Astrocyte (in vitro differentiated cells and primary cell): ENCODE measurements around the gene SPRED3. TPM values are rescaled to one million over a fixed set of nuclear protein-coding genes. Genes with fewer than 3 reads are reported as not detected.

Experiments
- DNase-seq: peaks from one replicate; pipeline ENCODE4 v3.0.0-alpha.2; 2010; ENCODE audit warnings: low read depth
- FAIRE-seq: peaks from 2 replicates; lab custom pipeline; 2011; peaks lifted over from hg19 to GRCh38; lab: Jason Lieb, UNC
- H2AFZ ChIP-seq: 2 replicates; pipeline ENCODE4 v1.6.0; 2012; ENCODE audit warnings: low read depth, low read length, inconsistent platforms
- H3K27ac ChIP-seq: 2 replicates; pipeline ENCODE4 v1.5.1; 2011; ENCODE audit warnings: low read depth, low read length, inconsistent platforms
- H3K27me3 ChIP-seq: 2 replicates; pipeline ENCODE4 v1.6.0; 2011; ENCODE audit warnings: low read length, inconsistent platforms; ENCODE audit not compliant: insufficient read depth
- H3K36me3 ChIP-seq: 2 replicates; pipeline ENCODE4 v1.5.1; 2011; ENCODE audit warnings: low read length, inconsistent platforms; ENCODE audit not compliant: insufficient read depth
- H3K4me1 ChIP-seq: 2 replicates; pipeline ENCODE4 v1.5.1; 2011; ENCODE audit warnings: low read length, inconsistent platforms; ENCODE audit not compliant: insufficient read depth
- H3K4me2 ChIP-seq: 2 replicates; pipeline ENCODE4 v1.6.0; 2012; ENCODE audit warnings: low read length, inconsistent platforms
- H3K4me3 ChIP-seq: 2 replicates; pipeline ENCODE4 v1.5.1; 2011; ENCODE audit warnings: low read depth, mild to moderate bottlenecking, low read length, inconsistent platforms; ENCODE audit not compliant: insufficient read depth
- H3K79me2 ChIP-seq: 2 replicates; pipeline ENCODE4 v1.6.0; 2012; ENCODE audit warnings: mild to moderate bottlenecking, low read length, inconsistent platforms; ENCODE audit not compliant: insufficient read depth
- H3K9ac ChIP-seq: 2 replicates; pipeline ENCODE4 v1.6.0; 2012; ENCODE audit warnings: mild to moderate bottlenecking, low read length, inconsistent platforms
- H3K9me3 ChIP-seq: 2 replicates; pipeline ENCODE4 v1.5.1; 2012; ENCODE audit warnings: low read depth, mild to moderate bottlenecking, low read length, inconsistent platforms; ENCODE audit not compliant: insufficient read depth
- H4K20me1 ChIP-seq: 2 replicates; pipeline ENCODE4 v1.6.0; 2012; ENCODE audit warnings: low read length, inconsistent platforms; ENCODE audit not compliant: insufficient read depth
- H3K27ac Mint-ChIP-seq: one replicate; pipeline ENCODE4 v1.8.0; 2021; ENCODE audit warnings: mild to moderate bottlenecking, mixed read lengths; ENCODE audit not compliant: unreplicated experiment
- H3K27me3 Mint-ChIP-seq: one replicate; pipeline ENCODE4 v1.8.0; 2021; ENCODE audit warnings: low read depth, mixed read lengths; ENCODE audit not compliant: unreplicated experiment
- H3K36me3 Mint-ChIP-seq: one replicate; pipeline ENCODE4 v1.8.0; 2021; ENCODE audit warnings: low read depth, mixed read lengths; ENCODE audit not compliant: unreplicated experiment
- H3K4me1 Mint-ChIP-seq: one replicate; pipeline ENCODE4 v1.8.0; 2021; ENCODE audit warnings: low read depth, mixed read lengths; ENCODE audit not compliant: unreplicated experiment
- H3K4me3 Mint-ChIP-seq: one replicate; pipeline ENCODE4 v1.8.0; 2021; ENCODE audit warnings: mild to moderate bottlenecking, moderate library complexity, mixed read lengths; ENCODE audit not compliant: unreplicated experiment
- H3K9me3 Mint-ChIP-seq: one replicate; pipeline ENCODE4 v1.8.0; 2021; ENCODE audit warnings: mild to moderate bottlenecking, mixed read lengths; ENCODE audit not compliant: unreplicated experiment
- EZH2 ChIP-seq: IDR thresholded peaks from 2 replicates; pipeline ENCODE4 v1.6.1; 2012; ENCODE audit warnings: mild to moderate bottlenecking, low read length, inconsistent platforms; ENCODE audit not compliant: insufficient read depth
- total RNA-seq: library from RNA; stranded (reverse); gene quantifications from 2 replicates; pipeline ENCODE4 v1.2.1, GENCODE V29; 2021
- TF ChIP-seq, protein P1 (sequence below): IDR thresholded peaks from 2 replicates; pipeline ENCODE4 v1.5.1; 2011; ENCODE audit warnings: low read depth, mild to moderate bottlenecking, inconsistent platforms, low read length, moderate library complexity; ENCODE audit not compliant: insufficient read depth

Gene SPRED3
- total RNA-seq, 1 donor from 2014 or later: 19.0 TPM

GRCh38 chr19:38389957-38390924, 1.7 kb downstream of the SPRED3 start:
- TF ChIP-seq EZH2: no peak
- TF ChIP-seq, protein P1, sequence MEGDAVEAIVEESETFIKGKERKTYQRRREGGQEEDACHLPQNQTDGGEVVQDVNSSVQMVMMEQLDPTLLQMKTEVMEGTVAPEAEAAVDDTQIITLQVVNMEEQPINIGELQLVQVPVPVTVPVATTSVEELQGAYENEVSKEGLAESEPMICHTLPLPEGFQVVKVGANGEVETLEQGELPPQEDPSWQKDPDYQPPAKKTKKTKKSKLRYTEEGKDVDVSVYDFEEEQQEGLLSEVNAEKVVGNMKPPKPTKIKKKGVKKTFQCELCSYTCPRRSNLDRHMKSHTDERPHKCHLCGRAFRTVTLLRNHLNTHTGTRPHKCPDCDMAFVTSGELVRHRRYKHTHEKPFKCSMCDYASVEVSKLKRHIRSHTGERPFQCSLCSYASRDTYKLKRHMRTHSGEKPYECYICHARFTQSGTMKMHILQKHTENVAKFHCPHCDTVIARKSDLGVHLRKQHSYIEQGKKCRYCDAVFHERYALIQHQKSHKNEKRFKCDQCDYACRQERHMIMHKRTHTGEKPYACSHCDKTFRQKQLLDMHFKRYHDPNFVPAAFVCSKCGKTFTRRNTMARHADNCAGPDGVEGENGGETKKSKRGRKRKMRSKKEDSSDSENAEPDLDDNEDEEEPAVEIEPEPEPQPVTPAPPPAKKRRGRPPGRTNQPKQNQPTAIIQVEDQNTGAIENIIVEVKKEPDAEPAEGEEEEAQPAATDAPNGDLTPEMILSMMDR: no peak
- H2AFZ ChIP-seq: peak overlapping the region; percentile 30
- peaks cover 14% of the 10 kb centered on the region for H3K36me3 ChIP-seq
- DNase-seq (no peak), FAIRE-seq (no peak)
- H3K9me3 ChIP-seq: no peaks in the 10 kb centered on the region
- peaks cover 29% of the 10 kb centered on the region for H4K20me1 ChIP-seq
- H3K9ac ChIP-seq: peak overlapping the region; percentile 90
- Mint-ChIP-seq H3K27me3 (peaks cover 5% of the 10 kb centered on the region), H3K36me3 (peaks cover 20% of the 10 kb centered on the region), H3K9me3 (peaks cover 3% of the 10 kb centered on the region), H3K27ac (peak overlapping the region; percentile 93), H3K4me3 (peak overlapping the region; percentile 92), H3K4me1 (peaks cover 15% of the 10 kb centered on the region)
- no peaks in the 10 kb centered on the region for H3K27me3 ChIP-seq
- H3K4me3 ChIP-seq: peak overlapping the region; percentile 89
- H3K27ac ChIP-seq: peak overlapping the region; percentile 54
- H3K4me2 ChIP-seq: peak overlapping the region; percentile 97
- H3K79me2 ChIP-seq: peaks cover 24% of the 10 kb centered on the region
- peaks cover 29% of the 10 kb centered on the region for H3K4me1 ChIP-seq

DNA sequence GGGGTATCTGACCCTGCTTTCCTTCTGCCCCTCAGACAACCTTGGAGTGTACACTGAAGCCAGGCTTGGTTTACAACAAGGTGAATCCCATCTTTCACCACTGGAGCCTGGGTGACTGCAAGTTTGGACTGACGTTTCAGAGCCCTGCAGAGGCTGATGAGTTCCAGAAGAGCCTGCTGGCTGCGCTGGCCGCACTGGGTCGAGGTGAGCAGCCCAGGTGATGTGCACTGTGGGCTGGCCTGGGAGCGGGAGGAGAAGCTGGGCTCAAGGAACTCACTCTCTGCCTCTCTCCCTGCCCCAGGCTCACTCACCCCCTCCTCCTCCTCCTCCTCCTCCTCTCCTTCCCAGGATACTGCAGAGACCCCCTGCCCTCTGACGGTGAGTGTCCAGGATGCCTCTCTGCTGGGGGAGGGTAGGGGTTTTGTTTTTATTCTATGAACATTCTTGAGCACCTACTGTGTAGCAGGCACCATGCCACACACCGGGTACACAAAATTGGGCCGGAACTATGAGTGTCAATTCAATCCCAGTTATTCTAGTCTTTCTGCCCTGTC, 3.5 kb downstream of the SPRED3 start:
- Histone ChIP-seq H3K36me3 (peaks cover 14% of the 10 kb centered on the region), H3K9me3 (no peaks in the 10 kb centered on the region), H3K4me1 (peaks cover 27% of the 10 kb centered on the region), H3K4me3 (no peak overlapping the region), H3K27me3 (no peaks in the 10 kb centered on the region), H3K9ac (peak overlapping the region; percentile 14), H4K20me1 (peaks cover 32% of the 10 kb centered on the region), H2AFZ (no peak overlapping the region), H3K79me2 (peaks cover 24% of the 10 kb centered on the region), H3K27ac (no peak overlapping the region), H3K4me2 (peak overlapping the region; percentile 30)
- no peak overlapping the region for H3K27ac Mint-ChIP-seq
- DNase-seq: no peak
- TF ChIP-seq, protein P1: no peak
- H3K4me3 Mint-ChIP-seq: no peak overlapping the region
- peaks cover 10% of the 10 kb centered on the region for H3K27me3 Mint-ChIP-seq
- H3K36me3 Mint-ChIP-seq: peaks cover 26% of the 10 kb centered on the region
- H3K9me3 Mint-ChIP-seq: peaks cover 6% of the 10 kb centered on the region
- peaks cover 15% of the 10 kb centered on the region for H3K4me1 Mint-ChIP-seq
- no peak for FAIRE-seq
